ENCODE measurements around the gene PPFIA3. TPM values are rescaled to one million over a fixed set of nuclear protein-coding genes. Genes with fewer than 3 reads are reported as not detected.

PPFIA3 gene
- total RNA-seq, 4 donors from 2014 or later: 10.9 to 20.9 (median 13.8) TPM

- Histone ChIP-seq H3K4me3 (no peak overlapping the region), H3K9me3 (no peaks in the 10 kb centered on the region), H3K36me3 (peaks cover 30 to 69% (median 61%) of the 10 kb centered on the region in 3 donors), H3K27me3 (no peaks in the 10 kb centered on the region), H3K4me1 (peaks cover 0 to 25% (median 0%) of the 10 kb centered on the region in 3 donors), H3K27ac (no peak overlapping the region)
- no peak for DNase-seq
- 92 to 95% methylated on average over 25 to 66 of the region's 93 CpGs for WGBS, 2 donors
- no peak for TF ChIP-seq POLR2A (IDR thresholded peaks at IDR 0.05)
- TF ChIP-seq CTCF (IDR thresholded peaks at IDR 0.05): no peak
- intact Hi-C loops (cut with DNase I): no loop called here
These were observed 11.5 kb upstream of the PPFIA3 start for GRCh38 chr19:49107625-49108459.

- Histone ChIP-seq H3K4me3 (no peak overlapping the region), H3K36me3 (peaks cover 30 to 57% (median 49%) of the 10 kb centered on the region in 3 donors)
These were observed 10.3 kb upstream of the PPFIA3 start for GRCh38 chr19:49109051-49109450.

DNA sequence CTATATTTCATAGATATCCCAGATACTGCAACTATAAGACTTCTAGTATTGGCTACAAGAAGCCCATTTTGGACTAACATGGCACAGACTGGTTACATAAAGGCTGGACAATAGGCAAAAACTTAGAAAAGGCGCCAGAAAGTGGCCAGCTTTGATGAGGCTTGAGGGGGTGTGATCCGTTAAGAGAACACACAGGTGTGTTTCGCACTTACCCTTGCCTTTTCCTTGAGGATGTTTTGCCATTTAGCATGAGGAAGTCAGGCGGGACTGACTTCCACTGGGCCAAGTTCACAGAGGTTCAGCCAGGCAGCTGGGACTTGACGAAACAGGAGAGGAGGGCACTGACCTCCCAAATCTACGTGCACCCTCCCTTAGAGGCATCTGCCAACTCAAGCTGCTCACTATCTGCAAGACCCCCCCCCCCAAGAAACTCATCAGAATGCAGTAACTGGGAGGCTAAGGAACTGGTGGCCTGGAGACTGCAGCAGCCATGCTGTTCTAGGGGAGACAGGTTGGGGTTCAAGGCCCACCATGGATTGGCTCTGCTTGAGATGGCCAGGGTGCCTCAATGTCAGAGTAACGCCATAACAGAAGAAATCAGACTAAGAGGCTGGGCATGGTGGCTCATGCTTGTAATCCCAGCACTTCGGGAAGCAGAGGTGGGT is 9.6 kb upstream of the PPFIA3 start:
- peaks cover 5 to 38% (median 5%) of the 10 kb centered on the region in 3 donors for H3K4me1 ChIP-seq
- H3K27me3 ChIP-seq: no peaks in the 10 kb centered on the region
- no peak overlapping the region for H3K27ac ChIP-seq
- TF ChIP-seq CTCF (IDR thresholded peaks at IDR 0.05): no peak
- DNase-seq: no peak
- no peak overlapping the region for H3K4me3 ChIP-seq
- intact Hi-C loops (cut with DNase I): no loop called here
- H3K36me3 ChIP-seq: peaks cover 24 to 51% (median 42%) of the 10 kb centered on the region in 3 donors
- WGBS, 2 donors: 71 to 78% methylated on average over 7 to 8 of the region's 8 CpGs
- H3K9me3 ChIP-seq: no peaks in the 10 kb centered on the region

More at GRCh38 chr19:49109051-49109450, 10.3 kb upstream of the PPFIA3 start:
- no peak for DNase-seq
- Histone ChIP-seq H3K9me3 (no peaks in the 10 kb centered on the region), H3K4me1 (peaks cover 5 to 35% (median 5%) of the 10 kb centered on the region in 3 donors), H3K27ac (no peak overlapping the region), H3K27me3 (no peaks in the 10 kb centered on the region)
- TF ChIP-seq POLR2A (IDR thresholded peaks at IDR 0.05) (no peak), CTCF (IDR thresholded peaks at IDR 0.05) (no peak)
- 69 to 70% methylated on average over 4 to 5 of the region's 5 CpGs for WGBS, 2 donors
- intact Hi-C loops (cut with DNase I): no loop called here

DNA sequence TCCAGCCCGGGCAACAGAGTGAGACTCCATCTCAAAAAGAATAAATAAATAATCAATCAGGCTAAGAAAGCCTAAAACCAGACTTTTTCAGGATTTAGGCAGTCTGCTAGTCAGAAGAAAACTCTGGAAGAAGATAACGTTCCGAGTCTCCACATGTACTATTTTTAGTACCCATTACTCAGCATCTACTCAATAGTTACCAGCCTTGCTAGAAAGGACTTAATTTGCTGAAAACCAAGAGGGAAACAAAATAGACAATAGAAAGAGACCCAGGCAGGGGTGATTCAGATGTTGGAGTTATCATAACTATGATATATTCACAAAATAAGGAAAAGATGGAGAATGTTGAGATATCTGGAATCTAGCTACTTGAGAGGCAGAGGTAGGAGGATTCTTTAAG is 8.8 kb upstream of the PPFIA3 start:
- no peak for TF ChIP-seq POLR2A (IDR thresholded peaks at IDR 0.05)
- TF ChIP-seq CTCF (IDR thresholded peaks at IDR 0.05): no peak
- 40 to 42% methylated on average over 3 of the region's 3 CpGs for WGBS, 2 donors

More for the DNA sequence above, 8.8 kb upstream of the PPFIA3 start:
- no peak overlapping the region for H3K4me3 ChIP-seq
- no peaks in the 10 kb centered on the region for H3K27me3 ChIP-seq
- peaks cover 5 to 47% (median 8%) of the 10 kb centered on the region in 3 donors for H3K4me1 ChIP-seq
- H3K36me3 ChIP-seq: peaks cover 20 to 42% (median 33%) of the 10 kb centered on the region in 3 donors
- no peaks in the 10 kb centered on the region for H3K9me3 ChIP-seq
- intact Hi-C loops (cut with DNase I): no loop called here
- no peak overlapping the region for H3K27ac ChIP-seq
- no peak for DNase-seq

Data from esophagus squamous epithelium (tissue), 5 donors.